Transverse colon (tissue), 3 donors: Measurements from ENCODE around the gene UBTF.

Experiments
- CTCF ChIP-seq, 5 experiments: fragments of 200-600 bp in 3 of 5; fragments of 450-650 bp in 2 of 5; sonication (generic) in 3 of 5; IDR thresholded peaks; 1 replicate in 2 of 5; 2 replicates in 3 of 5; pipeline ENCODE4 v1.5.1; 2016 to 2017; ENCODE audit warnings: antibody characterized with exemption in 5 of 5, inconsistent platforms in 3 of 5, mild to moderate bottlenecking in 2 of 5, moderate library complexity in 1 of 5
- POLR2A ChIP-seq: fragments of 450-650 bp; IDR thresholded peaks from one replicate; pipeline ENCODE4 v1.6.1; 2016; ENCODE audit warnings: antibody characterized with exemption, mild to moderate bottlenecking, moderate library complexity

GRCh38 chr17:44233582-44233981, 14.1 kb upstream of the UBTF start:
- no peak for TF ChIP-seq POLR2A
- TF ChIP-seq CTCF (IDR thresholded peaks at IDR 0.05), result no peak
